Transverse colon (tissue), 4 donors: ENCODE data around the gene HIP1.

Experiments used
- EP300 ChIP-seq: sonication (generic); formaldehyde crosslinking; IDR thresholded peaks from one replicate; pipeline ENCODE4 v1.6.1; 2017; ENCODE audit warnings: antibody characterized with exemption, low read depth
- POLR2AphosphoS5 ChIP-seq, 3 donors: sonication (generic); formaldehyde crosslinking; IDR thresholded peaks; one replicate each; pipeline ENCODE4 v1.6.1; 2016; ENCODE audit warnings: antibody characterized with exemption in 3 of 3
- TF ChIP-seq, protein P1 (sequence below), 5 experiments: fragments of 200-600 bp in 3 of 5; fragments of 450-650 bp in 2 of 5; sonication (generic) in 3 of 5; IDR thresholded peaks; 1 replicate in 2 of 5; 2 replicates in 3 of 5; pipeline ENCODE4 v1.5.1; 2016 to 2017; ENCODE audit warnings: antibody characterized with exemption in 5 of 5, inconsistent platforms in 3 of 5, mild to moderate bottlenecking in 2 of 5, moderate library complexity in 1 of 5

DNA sequence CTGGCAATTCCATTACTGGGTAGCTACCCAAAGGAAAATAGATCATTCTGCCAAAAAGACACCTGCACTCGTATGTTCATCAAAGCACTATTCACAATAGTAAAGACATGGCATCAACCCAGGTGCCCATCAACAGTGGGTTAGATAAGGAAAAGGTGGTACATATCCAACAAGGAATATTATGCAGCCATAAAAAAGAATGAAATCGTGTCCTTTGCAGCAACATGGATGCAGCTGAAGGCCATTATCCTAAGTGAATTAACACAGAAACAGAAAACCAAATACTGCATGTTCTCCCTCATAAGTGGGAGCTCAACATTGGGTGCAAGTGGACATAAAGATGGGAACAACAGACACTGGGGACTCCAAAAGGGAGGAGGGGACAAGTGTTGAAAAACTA is 93.2 kb downstream of the HIP1 start:
- TF ChIP-seq, protein P1, sequence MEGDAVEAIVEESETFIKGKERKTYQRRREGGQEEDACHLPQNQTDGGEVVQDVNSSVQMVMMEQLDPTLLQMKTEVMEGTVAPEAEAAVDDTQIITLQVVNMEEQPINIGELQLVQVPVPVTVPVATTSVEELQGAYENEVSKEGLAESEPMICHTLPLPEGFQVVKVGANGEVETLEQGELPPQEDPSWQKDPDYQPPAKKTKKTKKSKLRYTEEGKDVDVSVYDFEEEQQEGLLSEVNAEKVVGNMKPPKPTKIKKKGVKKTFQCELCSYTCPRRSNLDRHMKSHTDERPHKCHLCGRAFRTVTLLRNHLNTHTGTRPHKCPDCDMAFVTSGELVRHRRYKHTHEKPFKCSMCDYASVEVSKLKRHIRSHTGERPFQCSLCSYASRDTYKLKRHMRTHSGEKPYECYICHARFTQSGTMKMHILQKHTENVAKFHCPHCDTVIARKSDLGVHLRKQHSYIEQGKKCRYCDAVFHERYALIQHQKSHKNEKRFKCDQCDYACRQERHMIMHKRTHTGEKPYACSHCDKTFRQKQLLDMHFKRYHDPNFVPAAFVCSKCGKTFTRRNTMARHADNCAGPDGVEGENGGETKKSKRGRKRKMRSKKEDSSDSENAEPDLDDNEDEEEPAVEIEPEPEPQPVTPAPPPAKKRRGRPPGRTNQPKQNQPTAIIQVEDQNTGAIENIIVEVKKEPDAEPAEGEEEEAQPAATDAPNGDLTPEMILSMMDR (IDR thresholded peaks at IDR 0.05): no peak
- no peak for TF ChIP-seq POLR2AphosphoS5 (IDR thresholded peaks at IDR 0.05)
- TF ChIP-seq EP300: no peak
